Astrocyte of the cerebellum (primary cell): Measurements from ENCODE around the gene SSBP4.
A peak's percentile ranks its signal among the peaks of the same experiment; 100 is the strongest.

Experiments used
- DNase-seq: peaks from one replicate; pipeline ENCODE4 v3.0.0-alpha.2; 2011; ENCODE audit warnings: low read depth
- H3K4me3 ChIP-seq: 2 replicates; pipeline ENCODE4 v1.5.1; 2011; ENCODE audit warnings: mild to moderate bottlenecking, low read depth, low read length, moderate library complexity
- in situ Hi-C: cut with HindIII; loops from 2 replicates; pipeline ENCODE4 v1.10.0; 2017; ENCODE audit warnings: low sequenced_read_pairs
- TF ChIP-seq, protein P1 (sequence below): IDR thresholded peaks from 2 replicates; pipeline ENCODE4 v1.5.1; 2012; ENCODE audit warnings: low read length, low read depth, moderate library complexity, mild to moderate bottlenecking; ENCODE audit errors: missing control alignments

SSBP4 gene

DNA sequence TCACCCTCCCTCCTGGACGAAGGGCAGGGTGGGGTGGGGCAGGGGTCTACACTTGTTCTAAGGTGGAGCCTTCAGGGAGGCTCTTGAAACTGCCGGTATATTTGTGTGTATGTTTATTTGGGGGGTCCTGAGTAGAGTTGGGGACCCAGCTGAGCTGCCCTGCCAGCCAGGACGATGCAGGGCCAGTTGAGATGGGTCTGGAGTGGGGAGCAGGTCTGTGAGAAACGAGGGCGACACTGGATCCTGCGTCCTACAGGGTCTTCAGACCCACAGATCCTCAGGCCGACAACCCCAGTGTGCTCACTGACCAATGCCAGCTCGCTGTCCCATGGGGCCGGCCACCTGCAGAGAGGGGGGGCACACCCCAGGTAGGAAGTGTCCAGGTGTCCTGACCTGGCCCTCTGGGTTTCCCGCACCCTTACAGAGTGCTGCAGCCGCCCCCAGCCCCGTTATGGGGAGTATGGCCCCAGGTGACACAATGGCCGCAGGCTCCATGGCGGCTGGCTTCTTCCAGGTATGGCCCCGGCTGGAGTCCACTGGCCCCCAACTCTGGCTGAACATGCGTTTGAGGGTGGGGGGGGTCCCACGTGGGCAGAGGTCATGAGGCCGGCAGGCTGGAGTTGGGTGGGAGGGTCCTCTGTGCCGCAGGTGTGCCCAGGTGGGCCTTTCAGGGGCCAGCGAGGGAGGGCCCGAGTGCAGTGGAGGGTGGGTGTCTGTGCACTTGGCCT, 11.4 kb downstream of the SSBP4 start:
- in situ Hi-C loops = no loop called here
- no peak overlapping the region for H3K4me3 ChIP-seq
- no peak for DNase-seq
- TF ChIP-seq, protein P1, sequence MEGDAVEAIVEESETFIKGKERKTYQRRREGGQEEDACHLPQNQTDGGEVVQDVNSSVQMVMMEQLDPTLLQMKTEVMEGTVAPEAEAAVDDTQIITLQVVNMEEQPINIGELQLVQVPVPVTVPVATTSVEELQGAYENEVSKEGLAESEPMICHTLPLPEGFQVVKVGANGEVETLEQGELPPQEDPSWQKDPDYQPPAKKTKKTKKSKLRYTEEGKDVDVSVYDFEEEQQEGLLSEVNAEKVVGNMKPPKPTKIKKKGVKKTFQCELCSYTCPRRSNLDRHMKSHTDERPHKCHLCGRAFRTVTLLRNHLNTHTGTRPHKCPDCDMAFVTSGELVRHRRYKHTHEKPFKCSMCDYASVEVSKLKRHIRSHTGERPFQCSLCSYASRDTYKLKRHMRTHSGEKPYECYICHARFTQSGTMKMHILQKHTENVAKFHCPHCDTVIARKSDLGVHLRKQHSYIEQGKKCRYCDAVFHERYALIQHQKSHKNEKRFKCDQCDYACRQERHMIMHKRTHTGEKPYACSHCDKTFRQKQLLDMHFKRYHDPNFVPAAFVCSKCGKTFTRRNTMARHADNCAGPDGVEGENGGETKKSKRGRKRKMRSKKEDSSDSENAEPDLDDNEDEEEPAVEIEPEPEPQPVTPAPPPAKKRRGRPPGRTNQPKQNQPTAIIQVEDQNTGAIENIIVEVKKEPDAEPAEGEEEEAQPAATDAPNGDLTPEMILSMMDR = no peak

DNA sequence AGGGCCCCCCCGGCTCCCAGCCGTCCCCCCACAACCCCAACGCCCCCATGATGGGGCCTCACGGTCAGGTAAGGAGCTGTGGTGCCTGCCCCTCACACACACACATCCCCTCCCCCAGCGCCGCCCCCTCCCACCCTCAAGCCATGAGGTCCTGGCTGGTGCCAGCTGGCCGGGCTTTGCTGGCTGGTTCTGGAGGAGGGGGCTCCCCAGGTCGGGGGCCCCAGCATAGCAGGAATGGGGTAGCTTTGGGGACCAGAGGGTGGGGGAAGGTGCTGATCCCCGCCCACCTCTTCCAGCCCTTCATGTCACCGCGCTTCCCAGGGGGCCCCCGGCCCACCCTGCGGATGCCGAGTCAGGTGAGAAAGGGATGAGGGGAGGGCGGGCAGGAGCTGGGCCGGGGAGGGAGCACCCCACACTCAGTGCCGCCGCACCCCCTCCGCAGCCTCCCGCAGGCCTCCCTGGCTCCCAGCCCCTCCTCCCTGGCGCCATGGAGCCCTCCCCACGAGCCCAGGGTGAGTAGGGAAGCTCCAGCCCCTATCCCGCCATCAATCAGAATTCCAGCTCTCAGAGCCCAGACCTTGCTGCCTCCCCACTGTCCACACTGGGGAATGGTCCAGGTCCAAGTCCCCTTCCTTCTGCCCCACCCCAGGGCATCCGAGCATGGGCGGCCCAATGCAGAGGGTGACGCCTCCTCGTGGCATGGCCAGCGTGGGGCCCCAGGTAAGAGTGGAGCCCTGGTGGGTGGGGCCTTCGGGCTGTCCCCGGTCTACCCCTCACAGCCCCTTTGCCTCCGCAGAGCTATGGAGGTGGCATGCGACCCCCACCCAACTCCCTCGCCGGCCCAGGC, 12.4 kb downstream of the SSBP4 start:
- no peak for DNase-seq
- H3K4me3 ChIP-seq = no peak overlapping the region
- TF ChIP-seq, protein P1 = no peak
- in situ Hi-C loops = no loop called here

DNA sequence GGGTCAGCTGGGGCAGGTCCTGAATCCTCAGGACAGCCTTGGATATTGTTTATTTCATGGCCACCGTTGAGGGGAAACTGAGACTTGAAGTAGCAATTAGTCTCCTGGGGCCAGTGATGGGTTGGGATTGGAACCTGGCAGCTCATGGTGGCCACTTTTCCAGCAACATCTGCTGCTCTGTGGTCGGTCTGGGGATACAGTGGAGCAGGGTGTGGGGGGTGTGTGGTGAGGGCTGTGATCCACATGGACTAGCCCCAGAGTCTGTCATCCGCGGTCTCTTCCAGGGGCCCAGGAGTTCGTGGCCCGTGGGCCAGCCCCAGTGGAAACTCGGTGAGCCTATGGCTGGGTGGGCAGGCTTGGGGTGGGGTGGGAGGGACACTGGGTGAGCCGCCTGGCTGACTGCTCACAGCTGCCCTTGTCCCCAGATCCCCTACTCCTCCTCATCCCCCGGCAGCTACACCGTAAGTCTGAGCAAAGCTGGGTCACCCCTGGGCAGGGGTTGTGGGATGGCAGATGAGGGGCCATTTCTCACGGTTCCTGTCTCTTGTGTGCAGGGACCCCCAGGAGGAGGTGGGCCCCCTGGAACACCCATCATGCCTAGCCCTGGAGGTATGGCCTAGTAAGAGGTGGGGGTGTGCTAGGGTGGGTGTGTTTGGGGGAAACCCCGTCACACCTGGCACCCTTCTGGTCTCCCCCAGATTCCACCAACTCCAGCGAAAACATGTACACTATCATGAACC, 13.2 kb downstream of the SSBP4 start:
- TF ChIP-seq, protein P1 = no peak
- peak overlapping the region; percentile 39 for H3K4me3 ChIP-seq

DNA sequence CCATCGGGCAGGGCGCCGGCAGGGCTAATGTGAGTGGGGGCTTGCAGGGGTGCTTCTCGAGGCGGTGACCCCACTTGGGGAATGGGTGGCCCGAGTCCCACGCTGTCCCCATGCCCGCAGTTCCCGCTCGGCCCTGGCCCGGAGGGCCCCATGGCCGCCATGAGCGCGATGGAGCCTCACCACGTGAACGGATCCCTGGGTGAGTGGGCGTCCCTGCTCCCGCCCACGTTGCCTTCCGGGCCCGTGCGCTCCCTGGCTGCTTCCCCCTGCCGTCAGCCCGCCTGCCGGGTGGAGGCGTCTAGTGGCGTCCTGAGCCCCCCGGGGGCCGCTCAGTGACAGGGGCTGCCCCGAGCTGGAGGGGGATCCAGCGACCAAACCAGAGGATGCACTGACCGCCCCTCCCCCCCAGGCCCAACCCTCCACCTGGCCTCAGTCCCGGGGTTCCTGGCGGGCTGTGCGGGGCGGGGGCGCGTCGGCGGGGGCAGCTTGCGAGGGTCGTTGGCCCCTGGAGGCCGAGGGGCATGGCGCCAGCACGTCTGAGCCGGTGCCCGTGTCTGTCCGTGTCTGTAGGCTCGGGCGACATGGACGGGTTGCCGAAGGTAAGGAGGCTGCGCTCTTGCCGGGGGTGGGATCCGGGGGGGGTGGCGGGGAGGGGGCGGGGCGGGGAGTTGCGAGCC, 14.0 kb downstream of the SSBP4 start:
- TF ChIP-seq, protein P1 = no peak
- DNase-seq = no peak
- in situ Hi-C loops = no loop called here
- H3K4me3 ChIP-seq = peak overlapping the region; percentile 39

More for the DNA sequence above, 13.2 kb downstream of the SSBP4 start:
- no peak for DNase-seq
- in situ Hi-C loops = no loop called here

DNA sequence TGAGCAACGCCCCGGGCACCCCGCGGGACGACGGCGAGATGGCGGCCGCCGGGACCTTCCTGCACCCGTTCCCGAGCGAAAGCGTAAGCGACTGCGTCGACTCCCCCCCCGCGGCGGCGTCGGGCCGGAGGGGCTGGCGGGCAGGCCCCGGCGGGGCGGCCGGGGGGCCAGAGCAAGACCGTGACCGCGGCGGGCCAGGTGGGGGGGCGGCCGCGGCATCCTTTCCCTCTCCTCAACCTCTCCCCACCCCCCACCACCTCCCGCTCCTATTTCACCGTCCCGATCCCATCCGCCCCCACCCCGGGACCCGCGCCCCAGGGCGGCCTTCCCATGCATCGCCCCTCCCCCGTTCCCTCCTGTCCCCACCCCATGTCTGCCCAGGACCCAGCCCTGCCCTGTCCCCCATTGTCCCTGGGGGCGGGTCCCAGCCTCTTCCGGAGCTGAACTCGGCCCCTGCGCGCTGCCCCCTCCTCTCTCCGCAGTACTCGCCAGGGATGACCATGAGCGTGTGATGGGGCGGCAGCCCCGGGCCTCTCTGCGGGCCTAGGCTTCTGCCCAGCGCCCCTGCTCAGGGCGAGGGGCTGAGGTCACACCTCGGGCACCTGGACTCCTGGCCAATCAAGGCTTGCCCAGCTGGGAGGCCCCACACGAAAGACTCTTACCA, 14.7 kb downstream of the SSBP4 start:
- TF ChIP-seq, protein P1 = no peak
- in situ Hi-C loops = no loop called here
- no peak for DNase-seq
- H3K4me3 ChIP-seq = peak overlapping the region; percentile 39
